SK-N-SH treated with all-trans-retinoic acid at 6 μM for 48 hours (cell line): ENCODE measurements around the gene MSL3.

Experiments
- ATAC-seq: fragments of 200-7000 bp; cut with Tn5 transposase; 3 replicates; pipeline ENCODE4 v1.9.1; 2020; ENCODE audit warnings: mild to moderate bottlenecking, moderate library complexity
- ARNTL ChIP-seq: fragments of 450-650 bp; formaldehyde crosslinking; IDR thresholded peaks from 2 replicates; pipeline ENCODE4 v1.5.0; 2020; ENCODE audit warnings: low read depth, mild to moderate bottlenecking, moderate library complexity, borderline replicate concordance
- BACH2 ChIP-seq: fragments of 250-450 bp; sonication (Bioruptor Pico); IDR thresholded peaks from 2 replicates; pipeline ENCODE4 v1.9.0; 2021; ENCODE audit warnings: mild to moderate bottlenecking, borderline replicate concordance
- CSDC2 ChIP-seq: fragments of 250-450 bp; sonication (Bioruptor Pico); IDR thresholded peaks from 2 replicates; pipeline ENCODE4 v1.5.0; 2020; ENCODE audit warnings: mild to moderate bottlenecking, moderate library complexity
- ESRRG ChIP-seq: fragments of 250-450 bp; sonication (Bioruptor Pico); IDR thresholded peaks from 2 replicates; pipeline ENCODE4 v1.6.1; 2021; ENCODE audit warnings: mild to moderate bottlenecking
- GLIS3 ChIP-seq: fragments of 250-450 bp; sonication (Bioruptor Pico); IDR thresholded peaks from 2 replicates; pipeline ENCODE4 v1.5.0; 2020; ENCODE audit warnings: mild to moderate bottlenecking, moderate library complexity
- OSR1 ChIP-seq: fragments of 250-450 bp; sonication (Bioruptor Pico); IDR thresholded peaks from 2 replicates; pipeline ENCODE4 v1.8.0; 2022; ENCODE audit warnings: moderate library complexity, mild to moderate bottlenecking, inconsistent platforms
- PPARA ChIP-seq: fragments of 250-450 bp; sonication (Bioruptor Pico); IDR thresholded peaks from 2 replicates; pipeline ENCODE4 v1.5.0; 2020; ENCODE audit warnings: mild to moderate bottlenecking, borderline replicate concordance
- RARB ChIP-seq: fragments of 250-450 bp; sonication (Bioruptor Pico); IDR thresholded peaks from 2 replicates; pipeline ENCODE4 v1.8.0; 2021; ENCODE audit warnings: mild to moderate bottlenecking, moderate library complexity
- SNAI2 ChIP-seq: fragments of 250-450 bp; sonication (Bioruptor Pico); IDR thresholded peaks from 2 replicates; pipeline ENCODE4 v1.5.0; 2020; ENCODE audit warnings: mild to moderate bottlenecking, moderate library complexity
- TCF4 ChIP-seq: fragments of 250-450 bp; sonication (Bioruptor Pico); IDR thresholded peaks from 2 replicates; pipeline ENCODE4 v1.8.0; 2021; ENCODE audit warnings: mild to moderate bottlenecking, moderate library complexity, borderline replicate concordance
- TOX ChIP-seq: fragments of 250-450 bp; sonication (Bioruptor Pico); IDR thresholded peaks from 2 replicates; pipeline ENCODE4 v1.8.0; 2021; ENCODE audit warnings: mild to moderate bottlenecking, moderate library complexity, borderline replicate concordance
- ZC3H10 ChIP-seq: fragments of 250-450 bp; sonication (Bioruptor Pico); IDR thresholded peaks from 2 replicates; pipeline ENCODE4 v1.5.1; 2021; ENCODE audit warnings: mild to moderate bottlenecking, moderate library complexity
- ZFP3 ChIP-seq: fragments of 250-450 bp; sonication (Bioruptor Pico); IDR thresholded peaks from 2 replicates; pipeline ENCODE4 v1.5.0; 2020; ENCODE audit warnings: mild to moderate bottlenecking, moderate library complexity
- ZFP30 ChIP-seq: fragments of 450-650 bp; formaldehyde crosslinking; IDR thresholded peaks from 2 replicates; pipeline ENCODE4 v1.5.0; 2022; ENCODE audit warnings: mild to moderate bottlenecking, moderate library complexity
- ZNF565 ChIP-seq: fragments of 450-650 bp; formaldehyde crosslinking; conservative IDR thresholded peaks from 2 replicates; pipeline ENCODE4 v1.5.0; 2020; ENCODE audit warnings: low read depth, mild to moderate bottlenecking, moderate library complexity
- ZNF70 ChIP-seq: fragments of 450-650 bp; formaldehyde crosslinking; IDR thresholded peaks from 2 replicates; pipeline ENCODE4 v1.5.0; 2020; ENCODE audit warnings: mild to moderate bottlenecking, moderate library complexity
- ZNF8 ChIP-seq: fragments of 450-650 bp; formaldehyde crosslinking; IDR thresholded peaks from 2 replicates; pipeline ENCODE4 v1.5.0; 2020; ENCODE audit warnings: mild to moderate bottlenecking, moderate library complexity
- TF ChIP-seq, protein P1 (sequence below): fragments of 250-450 bp; sonication (Bioruptor Pico); IDR thresholded peaks from 2 replicates; pipeline ENCODE4 v1.8.0; 2021; ENCODE audit warnings: low read depth, mild to moderate bottlenecking, moderate library complexity, borderline replicate concordance
- TF ChIP-seq, protein P2 (sequence below): fragments of 250-450 bp; sonication (Bioruptor Pico); IDR thresholded peaks from 2 replicates; pipeline ENCODE4 v1.5.0; 2020; ENCODE audit warnings: mild to moderate bottlenecking, moderate library complexity
- TF ChIP-seq, protein P3 (sequence below): fragments of 250-450 bp; sonication (Bioruptor Pico); IDR thresholded peaks from 2 replicates; pipeline ENCODE4 v1.5.1; 2021; ENCODE audit warnings: mild to moderate bottlenecking, moderate library complexity
- TF ChIP-seq, protein P4 (sequence below): fragments of 250-450 bp; sonication (Bioruptor Pico); IDR thresholded peaks from 2 replicates; pipeline ENCODE4 v1.8.0; 2020; ENCODE audit warnings: mild to moderate bottlenecking, moderate library complexity, borderline replicate concordance
- TF ChIP-seq, protein P5 (sequence below): fragments of 250-450 bp; sonication (Bioruptor Pico); IDR thresholded peaks from 2 replicates; pipeline ENCODE4 v1.5.1; 2020; ENCODE audit warnings: low read depth, mild to moderate bottlenecking, moderate library complexity

The MSL3 gene

DNA sequence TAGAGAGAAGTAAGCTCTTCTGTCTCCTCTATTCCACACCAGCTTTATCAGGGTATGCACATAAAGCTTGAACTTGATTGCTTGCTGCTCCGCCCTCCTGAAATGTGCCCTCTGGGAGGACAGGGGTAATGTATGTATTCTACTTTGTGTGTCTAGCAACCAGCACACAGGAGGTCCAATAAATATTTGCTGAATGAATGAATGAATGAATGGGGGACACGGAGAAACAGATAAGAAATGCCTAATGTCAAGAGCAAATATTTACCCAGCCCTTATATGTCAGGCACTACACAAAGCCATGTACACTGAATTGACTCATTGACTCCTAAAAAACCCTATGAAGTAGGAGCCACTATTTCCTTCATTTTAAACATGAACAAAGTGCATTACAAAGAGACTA lies 2.3 kb upstream of the MSL3 start:
- TF ChIP-seq ZNF565 (CRISPR knock-in tag), result no peak
- no peak for TF ChIP-seq TCF4 (CRISPR knock-in tag)
- no peak for TF ChIP-seq CSDC2
- no peak for TF ChIP-seq RARB
- no peak for TF ChIP-seq ZFP30 (CRISPR knock-in tag)
- TF ChIP-seq SNAI2 (CRISPR knock-in tag), result no peak
- no peak for TF ChIP-seq ZC3H10 (CRISPR knock-in tag)
- no peak for TF ChIP-seq BACH2
- no peak for TF ChIP-seq ZNF8 (CRISPR knock-in tag)
- TF ChIP-seq, protein P1, sequence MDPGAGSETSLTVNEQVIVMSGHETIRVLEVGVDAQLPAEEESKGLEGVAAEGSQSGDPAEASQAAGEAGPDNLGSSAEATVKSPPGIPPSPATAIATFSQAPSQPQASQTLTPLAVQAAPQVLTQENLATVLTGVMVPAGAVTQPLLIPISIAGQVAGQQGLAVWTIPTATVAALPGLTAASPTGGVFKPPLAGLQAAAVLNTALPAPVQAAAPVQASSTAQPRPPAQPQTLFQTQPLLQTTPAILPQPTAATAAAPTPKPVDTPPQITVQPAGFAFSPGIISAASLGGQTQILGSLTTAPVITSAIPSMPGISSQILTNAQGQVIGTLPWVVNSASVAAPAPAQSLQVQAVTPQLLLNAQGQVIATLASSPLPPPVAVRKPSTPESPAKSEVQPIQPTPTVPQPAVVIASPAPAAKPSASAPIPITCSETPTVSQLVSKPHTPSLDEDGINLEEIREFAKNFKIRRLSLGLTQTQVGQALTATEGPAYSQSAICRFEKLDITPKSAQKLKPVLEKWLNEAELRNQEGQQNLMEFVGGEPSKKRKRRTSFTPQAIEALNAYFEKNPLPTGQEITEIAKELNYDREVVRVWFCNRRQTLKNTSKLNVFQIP (CRISPR knock-in tag), result no peak
- TF ChIP-seq, protein P2, sequence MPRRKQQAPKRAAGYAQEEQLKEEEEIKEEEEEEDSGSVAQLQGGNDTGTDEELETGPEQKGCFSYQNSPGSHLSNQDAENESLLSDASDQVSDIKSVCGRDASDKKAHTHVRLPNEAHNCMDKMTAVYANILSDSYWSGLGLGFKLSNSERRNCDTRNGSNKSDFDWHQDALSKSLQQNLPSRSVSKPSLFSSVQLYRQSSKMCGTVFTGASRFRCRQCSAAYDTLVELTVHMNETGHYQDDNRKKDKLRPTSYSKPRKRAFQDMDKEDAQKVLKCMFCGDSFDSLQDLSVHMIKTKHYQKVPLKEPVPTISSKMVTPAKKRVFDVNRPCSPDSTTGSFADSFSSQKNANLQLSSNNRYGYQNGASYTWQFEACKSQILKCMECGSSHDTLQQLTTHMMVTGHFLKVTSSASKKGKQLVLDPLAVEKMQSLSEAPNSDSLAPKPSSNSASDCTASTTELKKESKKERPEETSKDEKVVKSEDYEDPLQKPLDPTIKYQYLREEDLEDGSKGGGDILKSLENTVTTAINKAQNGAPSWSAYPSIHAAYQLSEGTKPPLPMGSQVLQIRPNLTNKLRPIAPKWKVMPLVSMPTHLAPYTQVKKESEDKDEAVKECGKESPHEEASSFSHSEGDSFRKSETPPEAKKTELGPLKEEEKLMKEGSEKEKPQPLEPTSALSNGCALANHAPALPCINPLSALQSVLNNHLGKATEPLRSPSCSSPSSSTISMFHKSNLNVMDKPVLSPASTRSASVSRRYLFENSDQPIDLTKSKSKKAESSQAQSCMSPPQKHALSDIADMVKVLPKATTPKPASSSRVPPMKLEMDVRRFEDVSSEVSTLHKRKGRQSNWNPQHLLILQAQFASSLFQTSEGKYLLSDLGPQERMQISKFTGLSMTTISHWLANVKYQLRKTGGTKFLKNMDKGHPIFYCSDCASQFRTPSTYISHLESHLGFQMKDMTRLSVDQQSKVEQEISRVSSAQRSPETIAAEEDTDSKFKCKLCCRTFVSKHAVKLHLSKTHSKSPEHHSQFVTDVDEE (CRISPR knock-in tag), result no peak
- TF ChIP-seq ZNF70 (CRISPR knock-in tag), result no peak
- TF ChIP-seq, protein P3, sequence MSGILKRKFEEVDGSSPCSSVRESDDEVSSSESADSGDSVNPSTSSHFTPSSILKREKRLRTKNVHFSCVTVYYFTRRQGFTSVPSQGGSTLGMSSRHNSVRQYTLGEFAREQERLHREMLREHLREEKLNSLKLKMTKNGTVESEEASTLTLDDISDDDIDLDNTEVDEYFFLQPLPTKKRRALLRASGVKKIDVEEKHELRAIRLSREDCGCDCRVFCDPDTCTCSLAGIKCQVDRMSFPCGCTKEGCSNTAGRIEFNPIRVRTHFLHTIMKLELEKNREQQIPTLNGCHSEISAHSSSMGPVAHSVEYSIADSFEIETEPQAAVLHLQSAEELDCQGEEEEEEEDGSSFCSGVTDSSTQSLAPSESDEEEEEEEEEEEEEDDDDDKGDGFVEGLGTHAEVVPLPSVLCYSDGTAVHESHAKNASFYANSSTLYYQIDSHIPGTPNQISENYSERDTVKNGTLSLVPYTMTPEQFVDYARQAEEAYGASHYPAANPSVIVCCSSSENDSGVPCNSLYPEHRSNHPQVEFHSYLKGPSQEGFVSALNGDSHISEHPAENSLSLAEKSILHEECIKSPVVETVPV (CRISPR knock-in tag), result no peak
- TF ChIP-seq GLIS3 (CRISPR knock-in tag), result no peak
- no peak for TF ChIP-seq ESRRG
- no peak for TF ChIP-seq OSR1 (CRISPR knock-in tag)
- no peak for TF ChIP-seq PPARA (CRISPR knock-in tag)
- TF ChIP-seq ZFP3, result no peak

DNA sequence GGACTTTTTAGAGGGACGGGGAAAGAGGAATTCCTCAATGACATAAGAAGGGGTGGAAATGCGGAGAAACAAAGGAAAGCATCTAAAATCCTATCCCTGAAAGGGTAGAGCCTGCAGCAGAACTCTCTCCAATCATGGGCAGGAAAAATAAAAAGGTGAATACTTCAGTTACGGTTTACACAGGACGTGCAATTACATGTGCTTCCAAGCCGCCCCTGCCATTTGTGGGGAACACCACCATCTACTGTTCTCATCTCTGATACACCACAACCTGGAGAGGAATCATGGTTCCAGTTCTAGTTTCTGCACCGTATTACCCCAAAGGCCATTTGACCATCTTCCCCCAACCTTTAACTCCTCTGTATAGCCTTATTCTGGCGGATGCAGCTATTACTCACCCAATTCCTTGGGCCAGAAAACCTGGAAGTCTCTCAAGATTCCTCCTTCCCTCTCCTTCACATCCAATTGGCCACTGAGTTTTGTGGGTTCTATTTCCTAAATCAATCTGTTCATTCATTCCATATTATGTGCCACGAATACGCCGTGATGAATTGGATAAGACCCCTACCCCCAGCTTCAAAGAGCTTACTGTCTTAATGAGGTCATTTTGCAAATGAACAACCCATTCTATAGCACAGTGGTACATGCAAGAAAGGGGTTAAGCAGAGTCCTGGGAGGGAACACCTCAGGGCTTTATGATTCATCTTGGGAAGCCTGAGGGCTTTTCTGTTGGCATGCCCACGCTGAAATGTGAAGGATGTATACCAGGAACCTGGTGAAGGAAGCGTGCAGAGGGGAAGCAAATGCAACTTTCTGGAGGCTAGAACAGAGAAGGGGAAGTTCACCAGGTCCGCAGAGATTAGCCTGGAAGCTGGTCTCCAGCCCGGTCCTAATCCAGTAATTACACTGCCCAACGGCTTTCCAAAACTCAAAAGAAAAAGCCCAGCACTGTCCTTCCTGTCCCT lies 1.4 kb upstream of the MSL3 start:
- no peak for ATAC-seq
- no peak for TF ChIP-seq ZC3H10 (CRISPR knock-in tag)
- TF ChIP-seq ESRRG, result no peak
- TF ChIP-seq, protein P1 (CRISPR knock-in tag), result no peak
- no peak for TF ChIP-seq PPARA (CRISPR knock-in tag)
- TF ChIP-seq ARNTL (CRISPR knock-in tag), result no peak
- TF ChIP-seq ZNF8 (CRISPR knock-in tag), result no peak
- TF ChIP-seq ZNF565 (CRISPR knock-in tag), result no peak

More for the DNA sequence above, 2.3 kb upstream of the MSL3 start:
- ATAC-seq, result no peak

DNA sequence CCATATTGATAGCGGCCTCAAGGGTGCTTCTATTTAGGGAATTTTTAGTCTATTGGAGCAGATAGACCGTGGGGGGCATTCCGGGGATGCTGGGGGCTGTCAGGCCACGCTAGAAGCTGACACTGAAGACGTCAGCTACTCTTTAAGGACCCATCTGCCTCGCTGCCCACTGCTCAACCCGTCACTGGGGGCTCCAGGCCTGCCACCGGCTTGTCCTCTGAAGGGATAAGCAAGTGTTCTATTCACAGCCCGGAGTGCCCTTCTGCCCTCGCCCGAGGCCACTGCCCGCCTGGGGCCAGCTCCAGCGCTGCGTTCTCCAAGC lies 679 bp upstream of the MSL3 start:
- TF ChIP-seq, protein P4, sequence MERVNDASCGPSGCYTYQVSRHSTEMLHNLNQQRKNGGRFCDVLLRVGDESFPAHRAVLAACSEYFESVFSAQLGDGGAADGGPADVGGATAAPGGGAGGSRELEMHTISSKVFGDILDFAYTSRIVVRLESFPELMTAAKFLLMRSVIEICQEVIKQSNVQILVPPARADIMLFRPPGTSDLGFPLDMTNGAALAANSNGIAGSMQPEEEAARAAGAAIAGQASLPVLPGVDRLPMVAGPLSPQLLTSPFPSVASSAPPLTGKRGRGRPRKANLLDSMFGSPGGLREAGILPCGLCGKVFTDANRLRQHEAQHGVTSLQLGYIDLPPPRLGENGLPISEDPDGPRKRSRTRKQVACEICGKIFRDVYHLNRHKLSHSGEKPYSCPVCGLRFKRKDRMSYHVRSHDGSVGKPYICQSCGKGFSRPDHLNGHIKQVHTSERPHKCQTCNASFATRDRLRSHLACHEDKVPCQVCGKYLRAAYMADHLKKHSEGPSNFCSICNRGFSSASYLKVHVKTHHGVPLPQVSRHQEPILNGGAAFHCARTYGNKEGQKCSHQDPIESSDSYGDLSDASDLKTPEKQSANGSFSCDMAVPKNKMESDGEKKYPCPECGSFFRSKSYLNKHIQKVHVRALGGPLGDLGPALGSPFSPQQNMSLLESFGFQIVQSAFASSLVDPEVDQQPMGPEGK, result no peak
- TF ChIP-seq TCF4 (CRISPR knock-in tag) (no peak), PPARA (CRISPR knock-in tag) (no peak), TOX (CRISPR knock-in tag) (no peak), RARB (no peak), CSDC2 (no peak), BACH2 (no peak), OSR1 (CRISPR knock-in tag) (no peak), ZC3H10 (CRISPR knock-in tag) (no peak), GLIS3 (CRISPR knock-in tag) (no peak), ESRRG (no peak)
- TF ChIP-seq, protein P5, sequence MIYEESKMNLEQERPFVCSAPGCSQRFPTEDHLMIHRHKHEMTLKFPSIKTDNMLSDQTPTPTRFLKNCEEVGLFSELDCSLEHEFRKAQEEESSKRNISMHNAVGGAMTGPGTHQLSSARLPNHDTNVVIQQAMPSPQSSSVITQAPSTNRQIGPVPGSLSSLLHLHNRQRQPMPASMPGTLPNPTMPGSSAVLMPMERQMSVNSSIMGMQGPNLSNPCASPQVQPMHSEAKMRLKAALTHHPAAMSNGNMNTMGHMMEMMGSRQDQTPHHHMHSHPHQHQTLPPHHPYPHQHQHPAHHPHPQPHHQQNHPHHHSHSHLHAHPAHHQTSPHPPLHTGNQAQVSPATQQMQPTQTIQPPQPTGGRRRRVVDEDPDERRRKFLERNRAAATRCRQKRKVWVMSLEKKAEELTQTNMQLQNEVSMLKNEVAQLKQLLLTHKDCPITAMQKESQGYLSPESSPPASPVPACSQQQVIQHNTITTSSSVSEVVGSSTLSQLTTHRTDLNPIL, result no peak
- TF ChIP-seq, all 23 proteins: peak for 0
- no peak for ATAC-seq
